Measurements from ENCODE around the gene C1QTNF3. TPM values are rescaled to one million over a fixed set of nuclear protein-coding genes. Genes with fewer than 3 reads are reported as not detected.

C1QTNF3 gene
- total and polyA plus RNA-seq, 2 donors (not counting 3 experiments of a cell fraction or from before 2014, with no cell fraction given), result 1.6 TPM

DNA sequence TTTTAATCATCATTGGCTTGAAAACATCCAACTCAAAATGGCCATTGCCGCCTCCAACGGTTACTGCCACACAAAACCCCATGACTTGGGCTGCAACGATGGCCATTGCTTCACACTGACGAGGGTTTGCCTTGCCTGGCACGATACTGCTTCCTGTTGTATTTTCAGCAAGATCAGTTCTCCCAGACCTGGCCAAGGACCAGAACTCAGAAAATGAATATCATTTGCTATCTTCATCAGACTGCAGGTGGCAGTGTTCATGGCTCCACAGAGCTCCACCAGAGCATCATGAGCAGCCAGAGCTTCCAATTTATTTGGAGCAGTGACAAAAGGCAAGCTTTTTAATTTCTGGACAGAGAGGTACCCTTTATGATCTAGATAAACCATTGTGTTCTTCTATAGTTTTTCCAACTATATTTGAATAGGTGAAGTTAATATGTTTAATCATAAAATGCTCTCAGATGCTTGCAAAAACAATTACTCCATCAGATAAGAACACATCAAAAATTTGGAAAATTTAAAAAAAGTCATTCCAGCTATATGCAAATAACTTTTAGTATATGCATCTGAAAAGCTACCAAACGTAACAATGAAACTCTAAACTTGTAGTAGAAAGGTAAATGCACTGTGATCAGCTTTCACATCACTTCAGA is 45.6 kb downstream of the C1QTNF3 start:
- intact Hi-C loops (cut with micrococcal nuclease) (loop anchor here (1.0 kb wide), 1 partner anchor 468 kb away; no protein-coding TSS in a partner anchor), dilution Hi-C loops (cut with MboI; ENCODE audit: extremely low pct_ligation_motif_present, low sequenced_read_pairs) (no loop called here)
- ChIA-PET CTCF (interaction anchor here (0.5 to 2.1 kb wide), 15 partner anchors 9 to 469 kb away, joined by 3 to 13 read pairs (median 5); partner anchors contain the start of genes AMACR and C1QTNF3), POLR2A (interaction anchor here (1.4 kb wide), 1 partner anchor 11 kb away, joined by 5 read pairs; the partner anchor contains the start of gene AMACR)
- BruUV-seq (replicated peaks), result no TSS peak
- Histone ChIP-seq H3K36me3 (ENCODE audit: control insufficient read depth in 2 of 2, extremely low read depth in 1 of 2, insufficient read depth in 2 of 2, low read length in 2 of 2) (peaks cover 0 to 2% of the 10 kb centered on the region in 2 experiments), H2AFZ (ENCODE audit: low read depth, low read length) (no peak overlapping the region), H3K4me3 (replicated peaks in 1 of 3; ENCODE audit: insufficient read depth in 1 of 3, low read depth in 1 of 3, low read length in 3 of 3) (no peak overlapping the region), H3K4me1 (ENCODE audit: control insufficient read depth, extremely low read depth, insufficient read depth, low read length) (no peaks in the 10 kb centered on the region), H3K27ac (ENCODE audit: insufficient read depth, low read depth, low read length) (no peak overlapping the region), H3K79me2 (ENCODE audit: control insufficient read depth, insufficient read depth, low read length) (no peaks in the 10 kb centered on the region), H3K9ac (replicated peaks; ENCODE audit: extremely low read depth, insufficient read depth, low read length) (no peak overlapping the region), H3K4me2 (ENCODE audit: insufficient read depth, low read length) (no peak overlapping the region), H4K20me1 (replicated peaks; ENCODE audit: control insufficient read depth, extremely low read depth, insufficient read depth, low read length) (no peaks in the 10 kb centered on the region), H3K9me1 (replicated peaks; ENCODE audit: control insufficient read depth, extremely low read depth, insufficient read depth, low read length) (no peaks in the 10 kb centered on the region), H3K9me3 (replicated peaks; ENCODE audit: control insufficient read depth, insufficient read depth, low read length) (no peaks in the 10 kb centered on the region), H3K27me3 (ENCODE audit: control insufficient read depth in 2 of 2, insufficient read depth in 2 of 2, low read length in 2 of 2) (no peaks in the 10 kb centered on the region)
- TF ChIP-seq FOS (IDR thresholded peaks at IDR 0.05; ENCODE audit: borderline replicate concordance, insufficient read depth, low read length) (no peak), POLR2A (IDR thresholded peaks at IDR 0.05; ENCODE audit: low read depth, low read length) (no peak), MYC (IDR thresholded peaks at IDR 0.05; ENCODE audit: low read depth, low read length) (no peak), JUN (IDR thresholded peaks at IDR 0.05; ENCODE audit: borderline replicate concordance, insufficient read depth, insufficient read length, low read depth) (no peak), GATA2 (IDR thresholded peaks at IDR 0.05; ENCODE audit: insufficient read depth, insufficient read length, low read depth, low read length) (no peak), POLR2AphosphoS5 (IDR thresholded peaks at IDR 0.05; ENCODE audit: insufficient read depth, low read depth, low read length) (no peak), EZH2 (IDR thresholded peaks at IDR 0.05; ENCODE audit: borderline replicate concordance, low read depth, low read length, severe bottlenecking) (no peak)
- TF ChIP-seq, protein P1, sequence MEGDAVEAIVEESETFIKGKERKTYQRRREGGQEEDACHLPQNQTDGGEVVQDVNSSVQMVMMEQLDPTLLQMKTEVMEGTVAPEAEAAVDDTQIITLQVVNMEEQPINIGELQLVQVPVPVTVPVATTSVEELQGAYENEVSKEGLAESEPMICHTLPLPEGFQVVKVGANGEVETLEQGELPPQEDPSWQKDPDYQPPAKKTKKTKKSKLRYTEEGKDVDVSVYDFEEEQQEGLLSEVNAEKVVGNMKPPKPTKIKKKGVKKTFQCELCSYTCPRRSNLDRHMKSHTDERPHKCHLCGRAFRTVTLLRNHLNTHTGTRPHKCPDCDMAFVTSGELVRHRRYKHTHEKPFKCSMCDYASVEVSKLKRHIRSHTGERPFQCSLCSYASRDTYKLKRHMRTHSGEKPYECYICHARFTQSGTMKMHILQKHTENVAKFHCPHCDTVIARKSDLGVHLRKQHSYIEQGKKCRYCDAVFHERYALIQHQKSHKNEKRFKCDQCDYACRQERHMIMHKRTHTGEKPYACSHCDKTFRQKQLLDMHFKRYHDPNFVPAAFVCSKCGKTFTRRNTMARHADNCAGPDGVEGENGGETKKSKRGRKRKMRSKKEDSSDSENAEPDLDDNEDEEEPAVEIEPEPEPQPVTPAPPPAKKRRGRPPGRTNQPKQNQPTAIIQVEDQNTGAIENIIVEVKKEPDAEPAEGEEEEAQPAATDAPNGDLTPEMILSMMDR (IDR thresholded peaks at IDR 0.05; ENCODE audit: extremely low read depth in 1 of 2, insufficient read depth in 1 of 2, low read depth in 1 of 2, low read length in 2 of 2), result peak; percentile 64 to 69
- DNase-seq (ENCODE audit: low read depth, low spot score) (peak; percentile 87), FAIRE-seq (peak; percentile 92)
